Measurements from ENCODE around the gene ABCC8.
"Not testable (repeated sequence)": the region's sequence is repeated elsewhere in the genome, so short reads cannot be mapped to it uniquely, and the experiment has no call there.

ABCC8 gene

GRCh38 chr11:17434108-17434507 is 42.5 kb downstream of the ABCC8 start:
- TF ChIP-seq, protein P1, sequence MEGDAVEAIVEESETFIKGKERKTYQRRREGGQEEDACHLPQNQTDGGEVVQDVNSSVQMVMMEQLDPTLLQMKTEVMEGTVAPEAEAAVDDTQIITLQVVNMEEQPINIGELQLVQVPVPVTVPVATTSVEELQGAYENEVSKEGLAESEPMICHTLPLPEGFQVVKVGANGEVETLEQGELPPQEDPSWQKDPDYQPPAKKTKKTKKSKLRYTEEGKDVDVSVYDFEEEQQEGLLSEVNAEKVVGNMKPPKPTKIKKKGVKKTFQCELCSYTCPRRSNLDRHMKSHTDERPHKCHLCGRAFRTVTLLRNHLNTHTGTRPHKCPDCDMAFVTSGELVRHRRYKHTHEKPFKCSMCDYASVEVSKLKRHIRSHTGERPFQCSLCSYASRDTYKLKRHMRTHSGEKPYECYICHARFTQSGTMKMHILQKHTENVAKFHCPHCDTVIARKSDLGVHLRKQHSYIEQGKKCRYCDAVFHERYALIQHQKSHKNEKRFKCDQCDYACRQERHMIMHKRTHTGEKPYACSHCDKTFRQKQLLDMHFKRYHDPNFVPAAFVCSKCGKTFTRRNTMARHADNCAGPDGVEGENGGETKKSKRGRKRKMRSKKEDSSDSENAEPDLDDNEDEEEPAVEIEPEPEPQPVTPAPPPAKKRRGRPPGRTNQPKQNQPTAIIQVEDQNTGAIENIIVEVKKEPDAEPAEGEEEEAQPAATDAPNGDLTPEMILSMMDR (IDR thresholded peaks at IDR 0.05; ENCODE audit: borderline replicate concordance, control extremely low read depth, extremely low read depth, insufficient read depth, missing control alignments): no peak
- in situ Hi-C loops (cut with MboI; ENCODE audit: low sequenced_read_pairs, unreplicated experiment): no loop called here
- no peak for DNase-seq (ENCODE audit: low spot score)

DNA sequence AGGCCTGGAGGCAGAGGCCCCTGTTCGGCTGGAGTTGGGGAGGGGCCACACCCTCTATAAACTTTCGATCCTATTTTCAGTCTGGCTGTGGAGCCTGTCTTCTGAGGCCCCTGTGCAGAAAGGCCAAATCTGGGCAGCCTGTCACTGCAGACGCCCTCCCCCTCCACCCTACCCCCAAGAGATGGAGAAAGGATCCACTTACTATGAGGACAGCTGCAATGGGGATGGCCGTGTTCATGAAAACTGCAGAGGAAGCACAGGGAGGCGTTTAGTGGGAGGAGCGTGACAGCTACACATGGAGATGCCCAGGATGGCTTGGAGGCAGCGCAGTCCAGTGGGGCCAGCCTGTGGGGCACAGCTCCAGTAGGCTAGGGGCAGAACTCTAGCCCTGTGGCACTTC is 44.6 kb downstream of the ABCC8 start:
- DNase-seq (ENCODE audit: low spot score): no peak
- in situ Hi-C loops (cut with MboI; ENCODE audit: low sequenced_read_pairs, unreplicated experiment): no loop called here
- TF ChIP-seq, protein P1 (IDR thresholded peaks at IDR 0.05; ENCODE audit: borderline replicate concordance, control extremely low read depth, extremely low read depth, insufficient read depth, missing control alignments): no peak

DNA sequence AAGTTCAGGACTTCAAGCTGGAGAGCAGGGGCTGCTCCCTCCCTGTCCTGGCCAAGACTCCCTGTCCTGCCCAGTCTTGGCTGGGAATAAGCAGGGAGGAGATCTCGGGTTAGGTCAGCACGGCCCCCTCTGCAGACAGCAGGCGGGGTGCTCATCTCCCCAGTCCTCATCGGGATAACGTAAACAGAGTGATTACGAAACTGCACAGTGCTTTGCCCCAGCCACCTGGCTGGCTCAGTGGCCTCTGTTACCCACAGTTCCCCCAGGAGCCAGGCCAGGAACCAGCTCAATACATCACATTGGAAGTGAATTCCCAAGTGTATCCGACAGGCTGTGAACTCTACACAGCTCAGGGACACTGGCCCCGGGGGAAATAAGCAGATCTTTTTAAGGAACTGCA is 45.5 kb downstream of the ABCC8 start:
- in situ Hi-C loops (cut with MboI; ENCODE audit: low sequenced_read_pairs, unreplicated experiment): no loop called here
- TF ChIP-seq, protein P1 (IDR thresholded peaks at IDR 0.05; ENCODE audit: borderline replicate concordance, control extremely low read depth, extremely low read depth, insufficient read depth, missing control alignments): no peak
- no peak for DNase-seq (ENCODE audit: low spot score)

- DNase-seq (ENCODE audit: low spot score): no peak
- TF ChIP-seq, protein P1 (IDR thresholded peaks at IDR 0.05; ENCODE audit: borderline replicate concordance, control extremely low read depth, extremely low read depth, insufficient read depth, missing control alignments): no peak
- in situ Hi-C loops (cut with MboI; ENCODE audit: low sequenced_read_pairs, unreplicated experiment): no loop called here
Observed at GRCh38 chr11:17430616-17431015, 46.0 kb downstream of the ABCC8 start.

GRCh38 chr11:17428925-17429324 is 47.7 kb downstream of the ABCC8 start:
- in situ Hi-C loops (cut with MboI; ENCODE audit: low sequenced_read_pairs, unreplicated experiment): no loop called here
- DNase-seq (ENCODE audit: low spot score): no peak
- TF ChIP-seq, protein P1 (IDR thresholded peaks at IDR 0.05; ENCODE audit: borderline replicate concordance, control extremely low read depth, extremely low read depth, insufficient read depth, missing control alignments): no peak

DNA sequence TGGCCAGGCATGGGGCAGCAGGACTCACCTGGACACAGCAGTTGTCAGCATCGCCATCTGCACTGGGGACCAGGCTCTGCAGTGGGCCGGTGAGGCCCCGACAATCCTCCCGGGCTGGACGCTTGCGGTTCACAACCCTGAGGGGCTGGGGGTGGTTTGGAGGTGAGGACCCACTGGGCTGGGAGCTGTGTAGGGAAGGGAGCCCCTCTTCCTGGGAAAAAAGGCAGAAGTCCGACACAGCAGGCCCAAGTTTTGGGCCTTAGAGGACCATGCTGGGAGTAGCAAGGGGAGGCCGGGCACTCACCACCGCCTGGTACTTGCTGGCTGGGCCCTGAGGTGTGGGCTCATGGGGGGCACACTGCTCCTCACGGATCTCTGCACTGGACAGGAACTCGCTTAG is 48.4 kb downstream of the ABCC8 start:
- in situ Hi-C loops (cut with MboI; ENCODE audit: low sequenced_read_pairs, unreplicated experiment): no loop called here
- TF ChIP-seq, protein P1 (IDR thresholded peaks at IDR 0.05; ENCODE audit: borderline replicate concordance, control extremely low read depth, extremely low read depth, insufficient read depth, missing control alignments): no peak

DNA sequence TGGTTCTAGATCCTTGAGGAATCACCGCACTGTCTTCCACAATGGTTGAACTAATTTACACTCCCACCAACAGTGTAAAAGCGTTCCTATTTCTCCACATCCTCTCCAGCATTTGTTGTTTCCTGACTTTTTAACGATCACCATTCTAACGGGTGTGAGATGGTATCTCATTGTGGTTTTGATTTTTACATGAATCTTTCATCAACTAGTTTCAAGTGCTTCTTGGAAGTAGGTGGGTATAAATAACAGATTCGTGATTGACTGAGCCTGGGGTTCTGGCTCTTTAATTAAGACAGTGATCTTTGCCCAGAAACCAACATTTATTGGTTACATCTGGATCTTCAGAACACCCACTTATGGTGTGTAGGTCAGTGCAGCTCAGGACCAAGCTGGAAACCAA is 50.4 kb downstream of the ABCC8 start:
- DNase-seq (ENCODE audit: low spot score); in situ Hi-C loops (cut with MboI; ENCODE audit: low sequenced_read_pairs, unreplicated experiment): not testable (repeated sequence)

More for the DNA sequence above, 48.4 kb downstream of the ABCC8 start:
- no peak for DNase-seq (ENCODE audit: low spot score)

Data from GM13976 (cell line).